PC-3 (cell line): Measurements from ENCODE around the gene ARHGAP26. TPM values are rescaled to one million over a fixed set of nuclear protein-coding genes. Genes with fewer than 3 reads are reported as not detected.

Source experiments
- ATAC-seq: fragments of 200-7000 bp; cut with Tn5 transposase; 2 replicates; pipeline ENCODE4 v1.9.1; 2020; ENCODE audit warnings: mild to moderate bottlenecking, moderate library complexity
- BruUV-seq: library from RNA; stranded (reverse); fragments of 400-500 nt; replicated peaks from 2 replicates; lab custom pipeline; 2021; lab: Mats Ljungman, UMichigan
- CTCF ChIA-PET: fragments of 300-600 bp; sonication (Branson Sonifier 250); formaldehyde crosslinking; loops from one replicate; lab custom pipeline; 2022; ENCODE audit warnings: antibody characterized with exemption; lab: Charles Lee
- POLR2A ChIA-PET: fragments of 300-600 bp; sonication (Branson Sonifier 250); formaldehyde crosslinking; loops from one replicate; lab custom pipeline; 2022; ENCODE audit warnings: antibody characterized with exemption; ENCODE audit not compliant: unreplicated experiment; lab: Charles Lee
- DNase-seq: peaks from one replicate; pipeline ENCODE4 v3.0.0-alpha.2; 2015
- H2AFZ ChIP-seq: fragments of 300-600 bp; sonication (generic); 2 replicates; pipeline ENCODE4 v1.6.0; 2016; ENCODE audit warnings: antibody characterized with exemption, low read length
- H3F3A ChIP-seq: fragments of 300-600 bp; sonication (generic); one replicate; pipeline ENCODE4 v1.6.0; 2017; ENCODE audit warnings: antibody characterized with exemption, low read length, control low read depth, mild to moderate bottlenecking; ENCODE audit not compliant: unreplicated experiment
- H3K27ac ChIP-seq: fragments of 300-600 bp; sonication (generic); 2 replicates; pipeline ENCODE4 v1.5.1; 2016; ENCODE audit warnings: mild to moderate bottlenecking, low read length
- H3K27me3 ChIP-seq: fragments of 300-600 bp; sonication (generic); 2 replicates; pipeline ENCODE4 v1.6.1; 2016; ENCODE audit warnings: low read length, mixed read lengths
- H3K36me3 ChIP-seq: fragments of 300-600 bp; sonication (generic); 2 replicates; pipeline ENCODE4 v1.6.1; 2016; ENCODE audit warnings: low read depth, mixed run types, low read length, mixed read lengths
- H3K4me1 ChIP-seq: fragments of 300-600 bp; sonication (generic); 2 replicates; pipeline ENCODE4 v1.5.1; 2016; ENCODE audit warnings: low read length; ENCODE audit not compliant: insufficient read depth
- H3K4me2 ChIP-seq: fragments of 300-600 bp; sonication (generic); 2 replicates; pipeline ENCODE4 v1.6.0; 2016; ENCODE audit warnings: low read length
- H3K4me3 ChIP-seq: fragments of 300-600 bp; sonication (generic); 2 replicates; pipeline ENCODE4 v1.5.1; 2016; ENCODE audit warnings: mild to moderate bottlenecking, low read length, mixed read lengths
- H3K79me2 ChIP-seq: fragments of 300-600 bp; sonication (generic); 2 replicates; pipeline ENCODE4 v1.6.1; 2017; ENCODE audit warnings: low read length, mixed read lengths
- H3K9ac ChIP-seq: fragments of 300-600 bp; sonication (generic); 2 replicates; pipeline ENCODE4 v1.6.0; 2016; ENCODE audit warnings: mild to moderate bottlenecking, low read length
- H3K9me2 ChIP-seq: fragments of 300-600 bp; sonication (generic); replicated peaks from 2 replicates; pipeline ENCODE4 v1.6.1; 2016; ENCODE audit warnings: mixed run types, low read length, mixed read lengths
- H3K9me3 ChIP-seq: fragments of 300-600 bp; sonication (generic); 2 replicates; pipeline ENCODE4 v1.6.1; 2016; ENCODE audit warnings: low read length, mixed read lengths
- H4K20me1 ChIP-seq: fragments of 300-600 bp; sonication (generic); 2 replicates; pipeline ENCODE4 v1.6.1; 2016; ENCODE audit warnings: low read length, mixed read lengths
- CTCF ChIP-seq: fragments of 300-600 bp; sonication (generic); conservative IDR thresholded peaks from 2 replicates; pipeline ENCODE4 v1.5.1; 2017; ENCODE audit warnings: antibody characterized with exemption, low read depth, mild to moderate bottlenecking, low read length
- EZH2 ChIP-seq: fragments of 300-600 bp; sonication (generic); IDR thresholded peaks from one replicate; pipeline ENCODE4 v1.6.1; 2017; ENCODE audit warnings: antibody characterized with exemption, mild to moderate bottlenecking, low read length; ENCODE audit not compliant: unreplicated experiment
- EZH2phosphoT487 ChIP-seq: fragments of 300-600 bp; sonication (generic); IDR thresholded peaks from 2 replicates; pipeline ENCODE4 v1.6.1; 2018; ENCODE audit warnings: mild to moderate bottlenecking, antibody characterized with exemption, low read length, borderline replicate concordance
- intact Hi-C: fragments of 100-400 bp; cut with micrococcal nuclease; formaldehyde crosslinking; loops from 2 replicates; pipeline ENCODE4 v1.9.0; 2023
- total RNA-seq: library from RNA; depleted of rRNA; stranded (reverse); fragments of >200 nt; gene quantifications from 2 replicates; pipeline ENCODE4 v1.2.3, GENCODE V29; 2014

The ARHGAP26 gene
- total RNA-seq, 1 experiment from 2014 or later = 11.7 TPM

GRCh38 chr5:143014017-143014651 is 244.0 kb downstream of the ARHGAP26 start:
- Histone ChIP-seq H4K20me1 (no peaks in the 10 kb centered on the region), H3K27me3 (no peaks in the 10 kb centered on the region), H3K79me2 (no peaks in the 10 kb centered on the region), H3K4me2 (no peak overlapping the region), H3K27ac (peak overlapping the region; percentile 7; the same call in 1 of the 2 replicates), H2AFZ (no peak overlapping the region), H3K36me3 (no peaks in the 10 kb centered on the region), H3K9me2 (no peaks in the 10 kb centered on the region), H3F3A (no peaks in the 10 kb centered on the region), H3K4me1 (peaks cover 7% of the 10 kb centered on the region; the same call in 1 of the 2 replicates), H3K4me3 (no peak overlapping the region), H3K9ac (no peak overlapping the region), H3K9me3 (no peaks in the 10 kb centered on the region)
- CTCF ChIA-PET = no interaction called here
- ATAC-seq (no peak), DNase-seq (peak; percentile 31)
- intact Hi-C loops = no loop called here
- POLR2A ChIA-PET = no interaction called here
- TF ChIP-seq EZH2phosphoT487 (no peak), CTCF (peak; percentile 57)
- no TSS peak for BruUV-seq

GRCh38 chr5:143016777-143017516 is 246.8 kb downstream of the ARHGAP26 start:
- Histone ChIP-seq H3K9me2 (no peaks in the 10 kb centered on the region), H3K36me3 (no peaks in the 10 kb centered on the region), H3K27ac (peak overlapping the region; percentile 5; the same call in 1 of the 2 replicates), H3K4me1 (no peaks in the 10 kb centered on the region), H3K4me3 (no peak overlapping the region), H3K79me2 (no peaks in the 10 kb centered on the region), H3K9ac (no peak overlapping the region), H4K20me1 (no peaks in the 10 kb centered on the region), H3K9me3 (no peaks in the 10 kb centered on the region), H3K27me3 (no peaks in the 10 kb centered on the region), H3K4me2 (no peak overlapping the region), H3F3A (no peaks in the 10 kb centered on the region), H2AFZ (no peak overlapping the region)
- ATAC-seq (peak; percentile 31; the same call in 1 of the 2 replicates), DNase-seq (peak; percentile 57)
- TF ChIP-seq CTCF (peak; percentile 77), EZH2 (no peak)
- intact Hi-C loops = no loop called here
- ChIA-PET CTCF (interaction anchor here (0.5 kb wide), 1 partner anchor 144 kb away, joined by 5 read pairs; no protein-coding TSS in a partner anchor), POLR2A (interaction anchor here (0.7 kb wide), 1 partner anchor 125 kb away, joined by 15 read pairs; no protein-coding TSS in a partner anchor)
- BruUV-seq = no TSS peak

GRCh38 chr5:143017541-143017940 is 247.4 kb downstream of the ARHGAP26 start:
- TF ChIP-seq EZH2 = no peak
- TF ChIP-seq CTCF = no peak
- TF ChIP-seq EZH2phosphoT487 = no peak
- POLR2A ChIA-PET = no interaction called here
- H3K9me2 ChIP-seq = no peaks in the 10 kb centered on the region
- CTCF ChIA-PET = no interaction called here
- no TSS peak for BruUV-seq
- no peaks in the 10 kb centered on the region for H3K9me3 ChIP-seq
- intact Hi-C loops = no loop called here
- ATAC-seq (no peak), DNase-seq (no peak)
- no peaks in the 10 kb centered on the region for H4K20me1 ChIP-seq
- H2AFZ ChIP-seq = no peak overlapping the region
- no peak overlapping the region for H3K27ac ChIP-seq
- no peaks in the 10 kb centered on the region for H3K36me3 ChIP-seq
- H3K27me3 ChIP-seq = no peaks in the 10 kb centered on the region
- no peaks in the 10 kb centered on the region for H3K4me1 ChIP-seq
- no peaks in the 10 kb centered on the region for H3F3A ChIP-seq
- no peaks in the 10 kb centered on the region for H3K79me2 ChIP-seq
- no peak overlapping the region for H3K9ac ChIP-seq
- no peak overlapping the region for H3K4me2 ChIP-seq
- H3K4me3 ChIP-seq = no peak overlapping the region
